IPS DF 4.7 (cell line): ENCODE data around the gene FRMD6.

Experiments
- DNase-seq: peaks from one replicate; pipeline ENCODE4 v3.0.0-alpha.2; 2013; ENCODE audit warnings: low spot score; ENCODE audit errors: extremely low read depth

FRMD6 gene

GRCh38 chr14:51663783-51664326 is 12.1 kb downstream of the FRMD6 start:
- DNase-seq = no peak

GRCh38 chr14:51666070-51666469 is 14.4 kb downstream of the FRMD6 start:
- no peak for DNase-seq

GRCh38 chr14:51666826-51667225 is 15.1 kb downstream of the FRMD6 start:
- DNase-seq = no peak

- no peak for DNase-seq
Observed at GRCh38 chr14:51668870-51669269, 17.2 kb downstream of the FRMD6 start.

- no peak for DNase-seq
Observed at GRCh38 chr14:51674294-51675002, 22.7 kb downstream of the FRMD6 start.

GRCh38 chr14:51676549-51676948 is 24.8 kb downstream of the FRMD6 start:
- no peak for DNase-seq

GRCh38 chr14:51677266-51677665 is 25.6 kb downstream of the FRMD6 start:
- DNase-seq = no peak

GRCh38 chr14:51677738-51678137 is 26.0 kb downstream of the FRMD6 start:
- DNase-seq = no peak

GRCh38 chr14:51680031-51680430 is 28.3 kb downstream of the FRMD6 start:
- DNase-seq = no peak

- DNase-seq = no peak
Observed at GRCh38 chr14:51681411-51681810, 29.7 kb downstream of the FRMD6 start.

- DNase-seq = no peak
Observed at GRCh38 chr14:51682411-51682810, 30.7 kb downstream of the FRMD6 start.

- DNase-seq = no peak
Observed at GRCh38 chr14:51684760-51685159, 33.0 kb downstream of the FRMD6 start.

GRCh38 chr14:51691176-51691575 is 39.5 kb downstream of the FRMD6 start:
- no peak for DNase-seq

GRCh38 chr14:51692646-51693045 is 40.9 kb downstream of the FRMD6 start:
- no peak for DNase-seq

- no peak for DNase-seq
Observed at GRCh38 chr14:51697848-51698247, 46.1 kb downstream of the FRMD6 start.

- no peak for DNase-seq
Observed at GRCh38 chr14:51701951-51702350, 50.2 kb downstream of the FRMD6 start.

GRCh38 chr14:51703787-51704186 is 52.1 kb downstream of the FRMD6 start:
- no peak for DNase-seq

- peak; percentile 11 for DNase-seq
Observed at GRCh38 chr14:51704545-51704944, 52.8 kb downstream of the FRMD6 start.

GRCh38 chr14:51707327-51707726 is 55.6 kb downstream of the FRMD6 start:
- no peak for DNase-seq

- DNase-seq = no peak
Observed at GRCh38 chr14:51711505-51711904, 59.8 kb downstream of the FRMD6 start.

GRCh38 chr14:51715250-51715649 is 63.5 kb downstream of the FRMD6 start:
- no peak for DNase-seq

GRCh38 chr14:51715742-51716141 is 64.0 kb downstream of the FRMD6 start:
- no peak for DNase-seq

- DNase-seq = no peak
Observed at GRCh38 chr14:51716610-51717009, 64.9 kb downstream of the FRMD6 start.
